ENCODE measurements around the gene LRRC3.

GRCh38 chr21:44443291-44443890, 11.9 kb upstream of the LRRC3 start:
- TF ChIP-seq CTCF (IDR thresholded peaks at IDR 0.05; ENCODE audit: low read depth, low read length) (no peak), EZH2phosphoT487 (IDR thresholded peaks at IDR 0.05; ENCODE audit: low read depth) (no peak)
